ENCODE measurements around the gene ATF5. TPM values are rescaled to one million over a fixed set of nuclear protein-coding genes. Genes with fewer than 3 reads are reported as not detected.

The ATF5 gene
- total and polyA plus RNA-seq, 2 experiments from 2014 or later = 23.8 to 34.4 TPM

- Histone ChIP-seq H3K27me3 (no peaks in the 10 kb centered on the region), H3K4me1 (ENCODE audit: insufficient read depth) (no peaks in the 10 kb centered on the region), H3K79me2 (peaks cover 88% of the 10 kb centered on the region), H3K36me3 (replicated peaks; ENCODE audit: insufficient read depth, low read depth) (no peaks in the 10 kb centered on the region), H3K27ac (no peak overlapping the region), H3K9me2 (replicated peaks; ENCODE audit: insufficient read depth) (no peaks in the 10 kb centered on the region), H2AFZ (no peak overlapping the region), H3K4me2 (no peak overlapping the region), H3K4me3 (no peak overlapping the region), H3K9me3 (ENCODE audit: low read depth) (no peaks in the 10 kb centered on the region), H4K20me1 (ENCODE audit: insufficient read depth, poor library complexity, severe bottlenecking) (peaks cover 5% of the 10 kb centered on the region)
- DNase-seq (ENCODE audit: low spot score) = no peak
- TF ChIP-seq EZH2phosphoT487 (IDR thresholded peaks at IDR 0.05; ENCODE audit: low read depth, severe bottlenecking, unreplicated experiment) (no peak), EZH2 (IDR thresholded peaks at IDR 0.05; ENCODE audit: borderline replicate concordance) (no peak), CTCF (IDR thresholded peaks at IDR 0.05; ENCODE audit: poor library complexity) (no peak)
- 94% methylated on average over 16 of the region's 24 CpGs for WGBS (ENCODE audit: low lambda C conversion rate, missing lambda C conversion rate)
Measured at GRCh38 chr19:49920624-49921363, 8.2 kb upstream of the ATF5 start.

- Histone ChIP-seq H3K27me3 (no peaks in the 10 kb centered on the region), H3K4me3 (no peak overlapping the region), H3K4me1 (ENCODE audit: insufficient read depth) (no peaks in the 10 kb centered on the region), H3K4me2 (no peak overlapping the region), H3K27ac (no peak overlapping the region), H3K9me2 (replicated peaks; ENCODE audit: insufficient read depth) (no peaks in the 10 kb centered on the region), H3K9me3 (ENCODE audit: low read depth) (no peaks in the 10 kb centered on the region), H3K36me3 (replicated peaks; ENCODE audit: insufficient read depth, low read depth) (no peaks in the 10 kb centered on the region), H4K20me1 (ENCODE audit: insufficient read depth, poor library complexity, severe bottlenecking) (peaks cover 5% of the 10 kb centered on the region), H3K79me2 (peaks cover 92% of the 10 kb centered on the region), H2AFZ (no peak overlapping the region)
- WGBS (ENCODE audit: low lambda C conversion rate, missing lambda C conversion rate) = 92% methylated on average over 22 of the region's 22 CpGs
- TF ChIP-seq EZH2phosphoT487 (IDR thresholded peaks at IDR 0.05; ENCODE audit: low read depth, severe bottlenecking, unreplicated experiment) = no peak
- no peak for TF ChIP-seq CTCF (IDR thresholded peaks at IDR 0.05; ENCODE audit: poor library complexity)
- no peak for TF ChIP-seq EZH2 (IDR thresholded peaks at IDR 0.05; ENCODE audit: borderline replicate concordance)
- no peak for DNase-seq (ENCODE audit: low spot score)
Measured at GRCh38 chr19:49921871-49922795, 6.9 kb upstream of the ATF5 start.

- Histone ChIP-seq H3K79me2 (peaks cover 93% of the 10 kb centered on the region), H3K4me3 (no peak overlapping the region), H3K36me3 (replicated peaks; ENCODE audit: insufficient read depth, low read depth) (no peaks in the 10 kb centered on the region), H4K20me1 (ENCODE audit: insufficient read depth, poor library complexity, severe bottlenecking) (peaks cover 5% of the 10 kb centered on the region), H3K9me3 (ENCODE audit: low read depth) (no peaks in the 10 kb centered on the region), H2AFZ (no peak overlapping the region), H3K27ac (no peak overlapping the region), H3K4me2 (no peak overlapping the region), H3K27me3 (no peaks in the 10 kb centered on the region), H3K4me1 (ENCODE audit: insufficient read depth) (peaks cover 8% of the 10 kb centered on the region), H3K9me2 (replicated peaks; ENCODE audit: insufficient read depth) (no peaks in the 10 kb centered on the region)
- no peak for TF ChIP-seq EZH2 (IDR thresholded peaks at IDR 0.05; ENCODE audit: borderline replicate concordance)
- no peak for TF ChIP-seq EZH2phosphoT487 (IDR thresholded peaks at IDR 0.05; ENCODE audit: low read depth, severe bottlenecking, unreplicated experiment)
- no peak for TF ChIP-seq CTCF (IDR thresholded peaks at IDR 0.05; ENCODE audit: poor library complexity)
- DNase-seq (ENCODE audit: low spot score) = no peak
- WGBS (ENCODE audit: low lambda C conversion rate, missing lambda C conversion rate) = 95% methylated on average over 31 of the region's 31 CpGs
Measured at GRCh38 chr19:49923055-49924003, 5.7 kb upstream of the ATF5 start.
